GM21447 (cell line): Measurements from ENCODE around the gene MRPS34.

ENCODE experiments used
- ATAC-seq: cut with Tn5 transposase; IDR thresholded peaks from one replicate; pipeline ENCODE4 v1.9.1; 2021; ENCODE audit not compliant: unreplicated experiment

The MRPS34 gene

GRCh38 chr16:1782408-1783264 lies 9.7 kb upstream of the MRPS34 start, which contains the start of the genes NUBP2 and SPSB3:
Gene NUBP2, plus strand, starts transcription at chr16:1782960. Its CDS starts 61 bp downstream, at chr16:1783021.
Gene SPSB3, minus strand, starts transcription at chr16:1782571. Its CDS starts 1,088 bp downstream, at chr16:1781483.
- peak; percentile 80 for ATAC-seq

DNA sequence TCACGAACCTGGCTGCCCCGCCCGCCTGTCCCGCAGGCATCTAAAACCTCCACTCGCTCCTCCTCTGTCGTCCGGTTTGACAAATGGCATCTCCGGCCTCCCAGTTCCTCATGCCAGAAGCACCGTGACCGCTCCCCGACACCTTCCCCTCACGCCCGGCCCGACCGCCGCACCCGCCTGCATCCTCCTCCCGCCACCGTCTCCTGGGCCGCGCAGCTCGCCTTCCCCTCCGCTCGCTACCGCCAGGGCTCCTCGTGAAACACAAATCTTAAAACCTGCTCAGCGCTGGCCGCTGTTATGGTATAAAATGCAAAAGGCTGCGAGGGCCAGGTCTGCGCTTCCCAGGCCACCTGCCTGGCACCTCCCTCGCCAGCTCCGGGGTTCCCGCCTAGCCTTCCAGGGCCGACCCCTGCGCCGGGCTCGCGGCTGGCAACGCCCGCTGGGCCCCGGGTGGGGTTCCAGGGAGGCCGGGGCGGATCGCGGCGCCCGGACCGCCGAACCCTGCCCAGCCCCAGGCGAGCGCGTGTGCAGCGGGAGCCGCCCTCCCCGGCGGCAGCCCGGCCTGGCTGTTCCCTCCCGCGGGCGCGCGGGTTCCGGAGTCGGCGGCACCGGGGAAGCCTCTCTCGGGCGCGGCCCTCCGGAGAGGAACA lies 8.9 kb upstream of the MRPS34 start:
- no peak for ATAC-seq

DNA sequence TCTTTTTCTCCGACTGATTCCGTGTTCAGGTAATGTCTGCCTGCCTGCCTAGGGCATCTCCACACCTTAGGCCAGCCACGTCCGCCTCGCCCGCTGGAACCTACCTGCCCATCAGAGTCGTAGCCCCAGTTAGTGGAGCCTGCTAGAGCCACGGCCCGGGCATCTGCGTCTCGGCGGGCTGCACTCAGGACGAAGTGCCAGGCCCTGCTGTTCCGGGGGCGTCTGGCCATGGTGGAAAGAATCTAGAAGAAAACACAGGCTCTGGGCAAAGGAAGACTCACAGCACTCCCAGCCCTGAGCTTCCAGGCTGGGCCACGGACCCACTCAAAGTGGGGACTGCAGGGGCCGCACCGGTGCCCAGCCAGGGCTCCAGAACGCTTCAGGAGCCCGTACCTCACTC lies 8.3 kb upstream of the MRPS34 start:
- no peak for ATAC-seq

- no peak for ATAC-seq
Observed at GRCh38 chr16:1780677-1781072, 7.7 kb upstream of the MRPS34 start.

GRCh38 chr16:1779741-1780676 lies 7.1 kb upstream of the MRPS34 start:
- no peak for ATAC-seq

DNA sequence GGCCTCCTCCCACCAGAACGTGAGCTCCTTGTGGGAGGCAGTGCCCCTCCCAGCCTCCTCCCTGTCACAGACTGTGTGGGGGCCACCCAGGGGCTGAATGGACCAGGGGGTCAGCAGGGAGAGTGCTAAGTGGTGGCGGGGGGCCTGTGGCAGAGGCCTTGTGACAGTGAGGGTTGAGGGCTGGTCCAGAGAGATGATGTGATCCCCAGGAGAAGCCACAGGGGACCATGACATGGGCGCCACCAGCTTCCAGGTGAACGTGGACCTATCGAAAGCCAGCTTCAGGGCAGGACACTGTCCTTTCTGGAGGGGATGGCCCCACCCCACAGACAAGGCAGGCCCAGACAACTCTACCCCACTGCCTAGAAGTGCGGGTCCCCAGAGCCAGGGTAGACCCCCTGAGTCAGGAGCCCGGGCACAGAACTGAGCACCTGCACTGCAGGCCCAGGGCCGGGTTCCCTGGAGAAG lies 6.3 kb upstream of the MRPS34 start:
- ATAC-seq, result no peak

DNA sequence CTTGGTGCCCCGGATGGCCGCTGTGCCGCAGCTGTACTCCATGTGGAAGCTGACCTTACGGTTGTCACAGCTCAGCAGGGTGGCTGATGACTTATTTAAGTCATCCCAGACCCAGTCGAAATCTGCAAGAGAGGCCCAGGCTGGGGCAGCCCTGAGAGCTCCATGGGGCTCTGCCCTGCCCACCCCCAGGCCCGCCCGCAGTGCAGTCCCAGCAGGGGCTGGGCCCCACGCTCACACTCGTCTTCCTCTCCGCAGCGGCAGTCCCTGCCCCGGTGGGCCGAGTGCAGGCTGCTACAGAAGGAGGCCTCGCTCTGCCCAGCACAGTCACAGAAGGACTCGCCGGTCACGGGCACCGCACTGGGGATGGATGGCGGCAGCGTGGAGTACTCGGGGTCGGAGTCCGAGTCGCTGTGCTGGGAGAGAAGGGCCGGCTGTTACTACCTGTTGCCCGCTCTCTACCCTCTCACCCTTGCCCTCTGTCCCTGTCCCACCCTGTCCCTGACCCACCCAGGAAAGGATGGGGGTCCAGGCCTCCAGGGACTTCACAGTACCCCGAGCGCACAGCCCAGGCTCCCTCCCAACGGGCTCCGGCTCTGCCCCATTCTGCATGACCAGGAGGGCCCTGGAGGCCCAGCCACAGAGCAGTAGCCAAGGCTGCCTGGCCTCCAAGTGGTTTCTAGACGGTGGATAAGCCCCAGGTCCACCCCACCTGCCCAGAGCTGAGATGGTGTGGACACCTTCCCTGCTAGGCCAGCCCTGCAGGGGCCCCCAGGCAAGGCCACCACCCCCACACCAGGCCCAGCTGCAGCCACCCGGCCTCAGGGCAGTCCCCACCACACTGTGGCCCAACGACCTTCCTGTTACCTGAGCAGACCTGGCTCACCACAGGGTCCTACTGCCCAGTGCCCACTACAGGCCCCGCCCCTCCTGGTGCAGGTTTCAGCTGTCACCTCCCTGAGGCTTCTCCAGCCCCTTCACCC lies 5.6 kb upstream of the MRPS34 start:
- ATAC-seq, result no peak

GRCh38 chr16:1777375-1778199 lies 4.7 kb upstream of the MRPS34 start:
- no peak for ATAC-seq

GRCh38 chr16:1776991-1777374 lies 4.0 kb upstream of the MRPS34 start:
- ATAC-seq, result no peak

DNA sequence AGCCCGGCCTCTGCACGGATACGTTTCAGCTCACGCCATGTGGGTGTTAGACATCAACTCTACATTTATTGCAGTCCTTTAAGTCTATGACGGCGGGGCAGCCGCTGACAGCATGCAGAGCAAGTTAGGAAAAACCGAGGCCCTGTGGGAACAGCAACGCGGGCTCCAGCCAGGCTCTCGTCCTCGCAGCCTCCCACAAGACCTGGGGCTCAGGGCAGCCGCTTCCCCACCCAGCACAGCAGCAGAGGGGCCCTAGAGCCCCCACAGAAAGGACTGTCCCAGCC lies 3.7 kb upstream of the MRPS34 start:
- ATAC-seq, result no peak

DNA sequence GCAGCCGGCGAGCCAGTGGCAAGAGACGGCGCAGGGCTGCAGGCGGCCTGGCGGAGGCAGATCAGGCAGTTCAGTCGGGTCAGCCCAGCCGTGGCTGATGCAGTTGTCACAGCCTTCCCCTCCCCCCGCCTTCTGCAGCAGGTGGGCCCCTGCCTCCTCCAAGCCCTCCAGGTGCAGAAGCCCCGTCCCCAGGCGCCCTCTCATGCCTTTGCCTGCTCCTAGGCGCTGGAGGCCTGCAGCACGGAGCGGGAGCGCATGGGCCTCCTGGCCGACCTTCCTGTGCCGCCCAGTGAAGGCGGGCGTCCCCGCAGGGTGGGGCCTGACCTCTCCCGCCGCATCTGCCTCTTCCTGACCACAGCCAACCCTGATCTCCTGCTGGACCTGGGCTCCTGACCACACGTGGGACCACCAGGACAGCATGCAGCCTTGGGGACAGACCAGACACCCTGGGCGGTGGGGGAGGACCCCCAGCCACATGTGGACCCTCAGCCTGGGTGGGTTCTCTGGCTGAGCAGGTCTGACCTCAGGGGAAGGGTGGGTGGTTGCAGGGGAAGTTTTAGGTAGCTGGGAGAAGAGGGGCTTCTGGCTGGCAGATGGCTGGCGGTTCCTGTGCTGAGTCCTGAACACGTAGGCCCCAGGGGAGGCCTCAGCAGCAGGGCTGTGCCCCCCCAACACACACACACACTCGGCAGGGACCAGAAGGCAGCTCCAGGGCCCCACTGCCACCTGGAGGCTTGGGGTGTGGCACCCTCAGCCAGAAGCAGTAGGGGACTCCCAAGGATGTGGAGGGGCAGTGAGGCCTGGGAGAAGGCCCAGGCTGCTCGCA lies 3.1 kb upstream of the MRPS34 start:
- no peak for ATAC-seq

DNA sequence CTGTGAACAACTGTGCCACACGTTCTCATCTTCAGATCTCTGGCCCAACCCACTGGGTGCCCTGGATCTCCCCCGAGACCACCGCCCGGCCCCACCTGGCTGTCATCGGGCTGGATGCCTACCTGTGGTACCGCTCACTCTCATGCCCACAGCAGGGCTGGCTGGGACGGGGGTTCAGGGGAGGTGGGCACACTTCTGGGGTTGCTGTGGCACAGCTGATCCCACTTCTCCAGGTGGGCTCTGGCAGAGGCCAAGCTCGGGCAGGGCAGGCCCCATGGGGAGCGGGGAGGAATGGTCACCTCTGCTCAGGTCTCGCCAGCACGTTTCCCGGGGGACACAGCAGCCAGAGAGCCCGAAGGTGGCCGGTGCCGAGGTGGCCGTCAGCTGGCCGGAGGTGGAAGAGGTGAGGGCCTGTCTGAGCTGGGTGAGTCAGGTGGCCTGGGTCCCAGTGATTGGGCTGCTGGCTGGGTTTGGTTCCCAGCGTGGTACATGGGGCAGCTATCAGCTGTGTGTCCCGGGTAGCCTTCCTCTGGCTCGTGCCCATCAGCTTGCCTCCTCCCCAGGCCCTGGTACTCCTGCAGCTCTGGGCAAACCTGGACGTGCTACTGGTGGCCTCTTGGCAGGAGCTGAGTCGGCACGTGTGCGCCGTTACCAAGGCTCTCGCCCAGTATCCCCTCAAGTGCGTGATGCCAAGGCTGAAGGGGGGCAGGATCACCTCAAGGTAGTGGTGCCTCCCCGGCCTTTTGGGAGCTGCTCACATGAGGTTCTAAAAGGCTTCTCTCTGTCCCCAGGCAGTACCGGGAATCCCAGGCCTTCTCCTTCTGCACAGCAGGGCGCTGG lies 2.3 kb upstream of the MRPS34 start:
- no peak for ATAC-seq

GRCh38 chr16:1774448-1774780 lies 1.5 kb upstream of the MRPS34 start:
- no peak for ATAC-seq

- ATAC-seq, result no peak
Observed at GRCh38 chr16:1773703-1774447, 941 bp upstream of the MRPS34 start.

DNA sequence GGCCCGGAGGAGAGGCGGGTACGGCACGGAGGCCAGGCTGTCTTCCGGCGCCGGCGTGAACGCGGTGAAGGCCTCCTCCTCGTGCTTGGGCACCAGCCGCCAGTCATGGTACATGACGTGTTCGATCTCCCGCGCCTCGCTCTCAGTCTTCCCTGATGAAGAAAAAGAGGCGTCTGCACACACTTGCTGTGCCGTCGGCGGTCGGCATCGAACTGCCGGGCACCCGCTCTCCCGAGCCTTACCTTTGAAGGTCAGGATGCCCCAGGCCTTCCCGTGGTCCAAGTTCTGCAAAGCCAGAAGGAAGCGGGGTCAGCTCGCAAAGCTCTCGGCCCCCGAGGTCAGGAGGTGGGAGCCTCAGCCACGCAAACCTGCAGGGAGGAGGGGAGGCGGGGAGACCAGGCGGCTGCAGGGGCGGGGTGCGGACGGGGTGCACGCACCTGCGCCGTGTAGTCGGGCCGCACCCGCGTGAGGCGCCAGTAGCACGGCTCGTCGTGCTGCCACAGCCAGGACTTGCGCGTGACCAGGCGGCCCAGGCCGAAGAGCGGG lies 499 bp downstream of the MRPS34 start, which contains the start of gene EME2:
Gene EME2 (plus strand): TSS at position 449 of the 546 bp plus-strand sequence. CDS start 418 bp downstream, outside the sequence.
- no peak for ATAC-seq

DNA sequence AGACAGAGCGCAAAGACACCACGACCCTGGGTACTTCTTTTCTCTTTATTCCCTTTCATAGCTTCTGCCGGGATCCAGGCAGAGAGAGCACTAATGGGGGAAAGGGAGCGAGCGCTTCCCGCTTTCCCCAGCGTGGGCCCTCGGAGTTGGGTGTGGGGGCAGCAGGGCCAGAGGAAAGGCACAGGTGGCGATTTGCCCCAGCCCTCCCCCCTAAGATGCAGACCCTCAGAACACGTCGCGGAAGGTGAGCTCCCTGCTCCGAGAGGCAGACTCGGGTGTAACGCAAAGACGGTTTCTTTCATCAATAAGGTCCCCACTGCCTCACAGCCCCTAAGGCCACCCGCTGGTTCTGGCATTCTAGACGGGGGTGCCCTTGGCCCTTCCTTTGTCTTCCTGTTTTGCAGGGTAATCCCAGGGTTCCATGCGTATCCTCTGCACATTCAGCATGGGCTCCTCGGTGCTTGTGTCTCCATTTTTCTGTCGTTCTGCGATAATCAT lies 1.0 kb downstream of the MRPS34 start:
- ATAC-seq, result no peak
